Activated CD4-positive, alpha-beta T cell treated with anti-CD3 and anti-CD28 coated beads for 48 hours (primary cell): ENCODE data around the gene TTC9B.
A peak's percentile ranks its signal among the peaks of the same experiment; 100 is the strongest.
"Not testable (repeated sequence)": the region's sequence is repeated elsewhere in the genome, so short reads cannot be mapped to it uniquely, and the experiment has no call there.

Source experiments
- DNase-seq: peaks from one replicate; pipeline ENCODE4 v3.0.0-alpha.2; 2020

Gene TTC9B

GRCh38 chr19:40232479-40232878 lies 14.3 kb upstream of the TTC9B start:
- DNase-seq: no peak

- DNase-seq: no peak
Measured at GRCh38 chr19:40231544-40232424, 13.6 kb upstream of the TTC9B start.

- DNase-seq: no peak
Measured at GRCh38 chr19:40231057-40231456, 12.9 kb upstream of the TTC9B start.

- no peak for DNase-seq
Measured at GRCh38 chr19:40229926-40230417, 11.8 kb upstream of the TTC9B start.

- peak; percentile 43 for DNase-seq
Measured at GRCh38 chr19:40229484-40229883, 11.3 kb upstream of the TTC9B start.

GRCh38 chr19:40228863-40229262 lies 10.7 kb upstream of the TTC9B start:
- no peak for DNase-seq

GRCh38 chr19:40228346-40228745 lies 10.2 kb upstream of the TTC9B start:
- no peak for DNase-seq

GRCh38 chr19:40225440-40226305 lies 7.5 kb upstream of the TTC9B start:
- no peak for DNase-seq

GRCh38 chr19:40224342-40225150 lies 6.4 kb upstream of the TTC9B start:
- no peak for DNase-seq

GRCh38 chr19:40223135-40223822 lies 5.1 kb upstream of the TTC9B start:
- peak; percentile 49 for DNase-seq

GRCh38 chr19:40221858-40222619 lies 3.9 kb upstream of the TTC9B start:
- peak; percentile 82 for DNase-seq

GRCh38 chr19:40220674-40221073 lies 2.5 kb upstream of the TTC9B start:
- DNase-seq: no peak

GRCh38 chr19:40219721-40220276 lies 1.6 kb upstream of the TTC9B start:
- no peak for DNase-seq

- not testable (repeated sequence) for DNase-seq
Measured at GRCh38 chr19:40219029-40219428, 845 bp upstream of the TTC9B start.

GRCh38 chr19:40217027-40217810 lies 965 bp downstream of the TTC9B start:
- peak; percentile 41 for DNase-seq

GRCh38 chr19:40216777-40217026 lies 1.5 kb downstream of the TTC9B start:
- DNase-seq: peak; percentile 36

GRCh38 chr19:40216013-40216776 lies 2.0 kb downstream of the TTC9B start:
- no peak for DNase-seq

- DNase-seq: no peak
Measured at GRCh38 chr19:40214936-40215335, 3.2 kb downstream of the TTC9B start.

- DNase-seq: no peak
Measured at GRCh38 chr19:40213882-40214570, 4.2 kb downstream of the TTC9B start.
